GM12878 (cell line): ENCODE measurements around the gene SENP5. TPM values are rescaled to one million over a fixed set of nuclear protein-coding genes. Genes with fewer than 3 reads are reported as not detected.

Experiments
- ASH2L ChIP-seq: fragments of 300-600, 200-600 bp; sonication (generic); IDR thresholded peaks from 2 replicates; pipeline ENCODE4 v1.6.1; 2017; ENCODE audit warnings: low read depth, mild to moderate bottlenecking, borderline replicate concordance
- BACH1 ChIP-seq: fragments of 450-650 bp; IDR thresholded peaks from 2 replicates; pipeline ENCODE4 v1.6.1; 2017; ENCODE audit warnings: mild to moderate bottlenecking, borderline replicate concordance
- CREB1 ChIP-seq: IDR thresholded peaks from 2 replicates; pipeline ENCODE4 v1.6.1; 2012; ENCODE audit warnings: low read depth, mild to moderate bottlenecking, inconsistent platforms
- EGR1 ChIP-seq, 2 experiments: IDR thresholded peaks; 1 replicate in 1 of 2; 2 replicates in 1 of 2; pipeline ENCODE4 v1.6.1; 2011 to 2012; ENCODE audit warnings: low read depth in 2 of 2, low read length in 2 of 2, borderline replicate concordance in 1 of 2, mild to moderate bottlenecking in 1 of 2, moderate library complexity in 1 of 2
- HCFC1 ChIP-seq: fragments of 150-350 bp; IDR thresholded peaks from 2 replicates; pipeline ENCODE4 v1.6.1; 2014; ENCODE audit warnings: low read length
- LARP7 ChIP-seq: fragments of 450-650 bp; IDR thresholded peaks from 2 replicates; pipeline ENCODE4 v1.6.1; 2017; ENCODE audit warnings: mild to moderate bottlenecking
- MEF2B ChIP-seq: fragments of 450-650 bp; IDR thresholded peaks from 2 replicates; pipeline ENCODE4 v1.6.1; 2018; ENCODE audit warnings: mild to moderate bottlenecking, moderate library complexity; ENCODE audit not compliant: partially characterized antibody, poor library complexity, severe bottlenecking
- NFXL1 ChIP-seq: fragments of 450-650 bp; IDR thresholded peaks from 2 replicates; pipeline ENCODE4 v1.6.1; 2017; ENCODE audit warnings: antibody characterized with exemption, mild to moderate bottlenecking, borderline replicate concordance
- NR2C2 ChIP-seq: IDR thresholded peaks from 2 replicates; pipeline ENCODE4 v1.6.1; 2011; ENCODE audit warnings: borderline replicate concordance, low read depth; ENCODE audit not compliant: control insufficient read depth, insufficient read length
- SMAD1 ChIP-seq: fragments of 450-650 bp; IDR thresholded peaks from 2 replicates; pipeline ENCODE4 v1.6.1; 2018; ENCODE audit warnings: mild to moderate bottlenecking, low read depth; ENCODE audit not compliant: partially characterized antibody
- SMAD5 ChIP-seq: IDR thresholded peaks from 2 replicates; pipeline ENCODE4 v1.6.1; 2016; ENCODE audit warnings: antibody characterized with exemption, low read depth
- SREBF1 ChIP-seq: IDR thresholded peaks from 2 replicates; pipeline ENCODE4 v1.6.1; 2012; ENCODE audit warnings: mild to moderate bottlenecking, low read length
- SUPT20H ChIP-seq: IDR thresholded peaks from 2 replicates; pipeline ENCODE4 v1.6.1; 2011; ENCODE audit warnings: low read depth, mild to moderate bottlenecking, low read length, moderate library complexity, borderline replicate concordance; ENCODE audit not compliant: control insufficient read depth
- YY1 ChIP-seq: IDR thresholded peaks from 2 replicates; pipeline ENCODE4 v1.6.1; 2011; ENCODE audit warnings: low read depth, mild to moderate bottlenecking, low read length
- polyA plus RNA-seq, 11 experiments: library from polyadenylated mRNA; depleted of rRNA in 4 of 11; unstranded in 6 of 11; stranded (reverse) in 5 of 11; fragments of >200 nt; fragmentation: Nextera tagmentation in 4 of 11; fragmentation: Illumina TruSeq in 1 of 11; extraction: Ambion mirVana in 4 of 11; extraction: Trizol in 1 of 11; gene quantifications; 1 replicate in 1 of 11; 2 replicates in 10 of 11; pipeline versions ENCODE4 v1.2.1 to v1.2.3, GENCODE V29; 2011 to 2016; ENCODE audit warnings: inconsistent platforms in 2 of 11, missing spikeins in 2 of 11, low read depth in 1 of 11
- total RNA-seq, 4 experiments: library from RNA; depleted of rRNA in 3 of 4; stranded (reverse); fragments of >200 nt in 3 of 4; fragmentation: Illumina TruSeq in 1 of 4; extraction: Trizol in 1 of 4; gene quantifications; 2 replicates each; pipeline versions ENCODE4 v1.2.1 to v1.2.3, GENCODE V29; 2013 to 2021
- TF ChIP-seq, protein P1 (sequence below): fragments of 450-650 bp; IDR thresholded peaks from 2 replicates; pipeline ENCODE4 v1.6.1; 2017; ENCODE audit warnings: antibody characterized with exemption, mild to moderate bottlenecking, moderate library complexity
- TF ChIP-seq, protein P2 (sequence below): fragments of 450-650 bp; IDR thresholded peaks from 2 replicates; pipeline ENCODE4 v1.6.1; 2014; ENCODE audit warnings: mild to moderate bottlenecking
- TF ChIP-seq, protein P3 (sequence below): IDR thresholded peaks from 2 replicates; pipeline ENCODE4 v1.6.1; 2011; ENCODE audit warnings: borderline replicate concordance, low read depth, mild to moderate bottlenecking, moderate library complexity, low read length; ENCODE audit not compliant: insufficient read depth, poor library complexity, severe bottlenecking
- TF ChIP-seq, protein P4 (sequence below): IDR thresholded peaks from 2 replicates; pipeline ENCODE4 v1.6.1; 2012; ENCODE audit warnings: improper control_type of control experiment, low read depth, low read length; ENCODE audit not compliant: insufficient replicate concordance

Gene SENP5
- total and polyA plus RNA-seq, 10 of the 15 experiments (the other 5 are each of a cell fraction or from before 2014, with no cell fraction given) = 6.4 to 28.4 (median 15.6) TPM

DNA sequence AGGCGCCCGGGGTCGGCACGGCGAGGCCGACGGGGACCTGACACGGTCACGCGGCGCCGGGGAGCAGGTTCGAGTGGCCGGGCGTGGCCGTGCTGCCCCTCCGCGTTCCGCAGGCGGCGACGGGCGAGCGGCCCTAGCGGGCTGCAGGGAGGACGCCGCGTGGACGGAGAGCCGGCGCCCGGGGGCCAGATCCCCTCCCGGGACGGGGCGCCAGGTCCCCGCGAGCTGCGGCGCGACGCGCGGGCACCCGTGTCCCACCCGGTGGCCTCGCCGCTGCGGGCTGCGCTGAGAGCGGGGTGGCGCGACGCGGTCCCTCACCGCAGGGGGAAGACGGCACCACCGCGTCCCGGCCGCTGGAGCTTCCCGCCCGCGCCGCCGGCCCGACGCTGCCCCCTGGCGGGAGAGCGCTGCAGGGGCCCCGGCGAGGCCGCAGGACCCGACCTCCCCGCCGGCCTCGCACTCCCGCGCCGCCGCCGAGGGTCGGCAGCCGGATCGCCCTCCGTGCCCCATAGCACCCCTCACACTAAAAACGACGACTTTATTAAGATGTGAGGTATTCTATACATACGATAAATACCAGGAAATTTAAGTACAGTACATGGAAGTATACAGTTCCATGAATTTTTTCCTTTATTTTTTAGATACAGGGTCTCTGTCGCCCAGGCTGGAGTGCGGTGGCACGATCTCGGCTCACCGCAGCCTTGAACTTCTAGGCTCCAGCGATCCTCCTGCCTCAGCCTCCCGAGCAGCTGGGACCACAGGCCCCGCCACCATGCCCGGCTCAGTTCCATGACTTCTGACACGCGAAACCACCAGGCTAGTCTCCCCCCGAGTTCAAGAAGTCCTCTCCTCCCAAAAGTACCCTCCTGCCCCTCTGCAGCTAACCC, 102.2 kb downstream of the SENP5 start (continued):
- TF ChIP-seq, protein P1, sequence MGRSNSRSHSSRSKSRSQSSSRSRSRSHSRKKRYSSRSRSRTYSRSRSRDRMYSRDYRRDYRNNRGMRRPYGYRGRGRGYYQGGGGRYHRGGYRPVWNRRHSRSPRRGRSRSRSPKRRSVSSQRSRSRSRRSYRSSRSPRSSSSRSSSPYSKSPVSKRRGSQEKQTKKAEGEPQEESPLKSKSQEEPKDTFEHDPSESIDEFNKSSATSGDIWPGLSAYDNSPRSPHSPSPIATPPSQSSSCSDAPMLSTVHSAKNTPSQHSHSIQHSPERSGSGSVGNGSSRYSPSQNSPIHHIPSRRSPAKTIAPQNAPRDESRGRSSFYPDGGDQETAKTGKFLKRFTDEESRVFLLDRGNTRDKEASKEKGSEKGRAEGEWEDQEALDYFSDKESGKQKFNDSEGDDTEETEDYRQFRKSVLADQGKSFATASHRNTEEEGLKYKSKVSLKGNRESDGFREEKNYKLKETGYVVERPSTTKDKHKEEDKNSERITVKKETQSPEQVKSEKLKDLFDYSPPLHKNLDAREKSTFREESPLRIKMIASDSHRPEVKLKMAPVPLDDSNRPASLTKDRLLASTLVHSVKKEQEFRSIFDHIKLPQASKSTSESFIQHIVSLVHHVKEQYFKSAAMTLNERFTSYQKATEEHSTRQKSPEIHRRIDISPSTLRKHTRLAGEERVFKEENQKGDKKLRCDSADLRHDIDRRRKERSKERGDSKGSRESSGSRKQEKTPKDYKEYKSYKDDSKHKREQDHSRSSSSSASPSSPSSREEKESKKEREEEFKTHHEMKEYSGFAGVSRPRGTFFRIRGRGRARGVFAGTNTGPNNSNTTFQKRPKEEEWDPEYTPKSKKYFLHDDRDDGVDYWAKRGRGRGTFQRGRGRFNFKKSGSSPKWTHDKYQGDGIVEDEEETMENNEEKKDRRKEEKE = 0 out of 2 replicates have a peak, but pooled peaks have one; percentile 3
- TF ChIP-seq SMAD1 (no peak), SMAD5 (no peak), BACH1 (peak; percentile 86; the same call in 1 of the 2 replicates), MEF2B (no peak), NFXL1 (peak; percentile 60; the same call in 1 of the 2 replicates), YY1 (peak; percentile 77), CREB1 (no peak), SREBF1 (no peak), NR2C2 (no peak), EGR1 (IDR thresholded peaks at IDR 0.05; ENCODE audit: borderline replicate concordance in 1 of 2, low read depth in 2 of 2, low read length in 2 of 2) (peak in 1 of 2 experiments; percentile 43; a peak in 1 of 3 replicates), HCFC1 (no peak), LARP7 (peak; percentile 89), ASH2L (no peak), SUPT20H (no peak)
- TF ChIP-seq, protein P2, sequence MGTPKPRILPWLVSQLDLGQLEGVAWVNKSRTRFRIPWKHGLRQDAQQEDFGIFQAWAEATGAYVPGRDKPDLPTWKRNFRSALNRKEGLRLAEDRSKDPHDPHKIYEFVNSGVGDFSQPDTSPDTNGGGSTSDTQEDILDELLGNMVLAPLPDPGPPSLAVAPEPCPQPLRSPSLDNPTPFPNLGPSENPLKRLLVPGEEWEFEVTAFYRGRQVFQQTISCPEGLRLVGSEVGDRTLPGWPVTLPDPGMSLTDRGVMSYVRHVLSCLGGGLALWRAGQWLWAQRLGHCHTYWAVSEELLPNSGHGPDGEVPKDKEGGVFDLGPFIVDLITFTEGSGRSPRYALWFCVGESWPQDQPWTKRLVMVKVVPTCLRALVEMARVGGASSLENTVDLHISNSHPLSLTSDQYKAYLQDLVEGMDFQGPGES = no peak
- TF ChIP-seq, protein P3, sequence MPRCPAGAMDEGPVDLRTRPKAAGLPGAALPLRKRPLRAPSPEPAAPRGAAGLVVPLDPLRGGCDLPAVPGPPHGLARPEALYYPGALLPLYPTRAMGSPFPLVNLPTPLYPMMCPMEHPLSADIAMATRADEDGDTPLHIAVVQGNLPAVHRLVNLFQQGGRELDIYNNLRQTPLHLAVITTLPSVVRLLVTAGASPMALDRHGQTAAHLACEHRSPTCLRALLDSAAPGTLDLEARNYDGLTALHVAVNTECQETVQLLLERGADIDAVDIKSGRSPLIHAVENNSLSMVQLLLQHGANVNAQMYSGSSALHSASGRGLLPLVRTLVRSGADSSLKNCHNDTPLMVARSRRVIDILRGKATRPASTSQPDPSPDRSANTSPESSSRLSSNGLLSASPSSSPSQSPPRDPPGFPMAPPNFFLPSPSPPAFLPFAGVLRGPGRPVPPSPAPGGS = no peak
- TF ChIP-seq, protein P4, sequence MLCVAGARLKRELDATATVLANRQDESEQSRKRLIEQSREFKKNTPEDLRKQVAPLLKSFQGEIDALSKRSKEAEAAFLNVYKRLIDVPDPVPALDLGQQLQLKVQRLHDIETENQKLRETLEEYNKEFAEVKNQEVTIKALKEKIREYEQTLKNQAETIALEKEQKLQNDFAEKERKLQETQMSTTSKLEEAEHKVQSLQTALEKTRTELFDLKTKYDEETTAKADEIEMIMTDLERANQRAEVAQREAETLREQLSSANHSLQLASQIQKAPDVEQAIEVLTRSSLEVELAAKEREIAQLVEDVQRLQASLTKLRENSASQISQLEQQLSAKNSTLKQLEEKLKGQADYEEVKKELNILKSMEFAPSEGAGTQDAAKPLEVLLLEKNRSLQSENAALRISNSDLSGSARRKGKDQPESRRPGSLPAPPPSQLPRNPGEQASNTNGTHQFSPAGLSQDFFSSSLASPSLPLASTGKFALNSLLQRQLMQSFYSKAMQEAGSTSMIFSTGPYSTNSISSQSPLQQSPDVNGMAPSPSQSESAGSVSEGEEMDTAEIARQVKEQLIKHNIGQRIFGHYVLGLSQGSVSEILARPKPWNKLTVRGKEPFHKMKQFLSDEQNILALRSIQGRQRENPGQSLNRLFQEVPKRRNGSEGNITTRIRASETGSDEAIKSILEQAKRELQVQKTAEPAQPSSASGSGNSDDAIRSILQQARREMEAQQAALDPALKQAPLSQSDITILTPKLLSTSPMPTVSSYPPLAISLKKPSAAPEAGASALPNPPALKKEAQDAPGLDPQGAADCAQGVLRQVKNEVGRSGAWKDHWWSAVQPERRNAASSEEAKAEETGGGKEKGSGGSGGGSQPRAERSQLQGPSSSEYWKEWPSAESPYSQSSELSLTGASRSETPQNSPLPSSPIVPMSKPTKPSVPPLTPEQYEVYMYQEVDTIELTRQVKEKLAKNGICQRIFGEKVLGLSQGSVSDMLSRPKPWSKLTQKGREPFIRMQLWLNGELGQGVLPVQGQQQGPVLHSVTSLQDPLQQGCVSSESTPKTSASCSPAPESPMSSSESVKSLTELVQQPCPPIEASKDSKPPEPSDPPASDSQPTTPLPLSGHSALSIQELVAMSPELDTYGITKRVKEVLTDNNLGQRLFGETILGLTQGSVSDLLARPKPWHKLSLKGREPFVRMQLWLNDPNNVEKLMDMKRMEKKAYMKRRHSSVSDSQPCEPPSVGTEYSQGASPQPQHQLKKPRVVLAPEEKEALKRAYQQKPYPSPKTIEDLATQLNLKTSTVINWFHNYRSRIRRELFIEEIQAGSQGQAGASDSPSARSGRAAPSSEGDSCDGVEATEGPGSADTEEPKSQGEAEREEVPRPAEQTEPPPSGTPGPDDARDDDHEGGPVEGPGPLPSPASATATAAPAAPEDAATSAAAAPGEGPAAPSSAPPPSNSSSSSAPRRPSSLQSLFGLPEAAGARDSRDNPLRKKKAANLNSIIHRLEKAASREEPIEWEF = no peak
